ENCODE results near the gene PTPN1. TPM values are rescaled to one million over a fixed set of nuclear protein-coding genes. Genes with fewer than 3 reads are reported as not detected.

Gene PTPN1
- polyA plus RNA-seq, 1 donor (not counting 4 experiments of a cell fraction or from before 2014, with no cell fraction given), result 61.6 TPM

GRCh38 chr20:50482396-50482981 lies 27.7 kb upstream of the PTPN1 start:
- Histone ChIP-seq H3K9me3 (ENCODE audit: control insufficient read depth, low read depth, low read length) (no peaks in the 10 kb centered on the region), H3K27ac (ENCODE audit: control insufficient read depth, insufficient read depth, low read length) (no peak overlapping the region), H3K79me2 (ENCODE audit: control insufficient read depth, insufficient read depth, low read length) (no peaks in the 10 kb centered on the region), H3K36me3 (ENCODE audit: control insufficient read depth in 2 of 2, extremely low read depth in 1 of 2, insufficient read depth in 2 of 2, low read length in 2 of 2) (no peaks in the 10 kb centered on the region), H3K4me1 (ENCODE audit: control insufficient read depth, extremely low read depth, insufficient read depth, low read length) (peaks cover 17% of the 10 kb centered on the region), H4K20me1 (ENCODE audit: control insufficient read depth, extremely low read depth, insufficient read depth, low read length) (no peaks in the 10 kb centered on the region), H3K4me2 (ENCODE audit: control insufficient read depth, extremely low read depth, insufficient read depth, low read depth, low read length) (no peak overlapping the region), H3K27me3 (ENCODE audit: control insufficient read depth, extremely low read depth, insufficient read depth, low read length) (no peaks in the 10 kb centered on the region), H3K4me3 (ENCODE audit: control insufficient read depth in 2 of 3, extremely low read depth in 1 of 3, insufficient read depth in 2 of 3, low read depth in 1 of 3, low read length in 3 of 3) (no peak overlapping the region), H3K9me1 (ENCODE audit: control insufficient read depth, extremely low read depth, insufficient read depth, low read length) (no peaks in the 10 kb centered on the region), H2AFZ (ENCODE audit: control insufficient read depth, low read length) (no peak overlapping the region), H3K9ac (ENCODE audit: control insufficient read depth, extremely low read depth, insufficient read depth, low read length) (no peak overlapping the region)
- dilution Hi-C loops (cut with MboI; ENCODE audit: extremely low pct_ligation_motif_present, low sequenced_read_pairs), result no loop called here
- FAIRE-seq (no peak), DNase-seq (ENCODE audit: low read depth, low spot score) (no peak)
- TF ChIP-seq CTCF (optimal IDR thresholded peaks at IDR 0.05 in 1 of 3, IDR thresholded peaks at IDR 0.05 in 1 of 3, conservative IDR thresholded peaks at IDR 0.05 in 1 of 3; ENCODE audit: extremely low read depth in 1 of 3, insufficient read depth in 2 of 3, low read length in 3 of 3), result no peak
- no peak for TF ChIP-seq EZH2 (IDR thresholded peaks at IDR 0.05; ENCODE audit: low read length)

- FAIRE-seq (no peak), DNase-seq (ENCODE audit: low read depth, low spot score) (no peak)
- peak overlapping the region; percentile 71 for H2AFZ ChIP-seq (ENCODE audit: control insufficient read depth, low read length)
- no peaks in the 10 kb centered on the region for H4K20me1 ChIP-seq (ENCODE audit: control insufficient read depth, extremely low read depth, insufficient read depth, low read length)
- H3K36me3 ChIP-seq (ENCODE audit: control insufficient read depth in 2 of 2, extremely low read depth in 1 of 2, insufficient read depth in 2 of 2, low read length in 2 of 2), result no peaks in the 10 kb centered on the region
- no peaks in the 10 kb centered on the region for H3K27me3 ChIP-seq (ENCODE audit: control insufficient read depth, extremely low read depth, insufficient read depth, low read length)
- H3K79me2 ChIP-seq (ENCODE audit: control insufficient read depth, insufficient read depth, low read length), result no peaks in the 10 kb centered on the region
- peaks cover 12% of the 10 kb centered on the region for H3K4me1 ChIP-seq (ENCODE audit: control insufficient read depth, extremely low read depth, insufficient read depth, low read length)
- dilution Hi-C loops (cut with MboI; ENCODE audit: extremely low pct_ligation_motif_present, low sequenced_read_pairs), result no loop called here
- peak overlapping the region; percentile 59 for H3K9ac ChIP-seq (ENCODE audit: control insufficient read depth, extremely low read depth, insufficient read depth, low read length)
- peak overlapping the region; percentile 77 for H3K4me2 ChIP-seq (ENCODE audit: control insufficient read depth, extremely low read depth, insufficient read depth, low read depth, low read length)
- TF ChIP-seq CTCF (optimal IDR thresholded peaks at IDR 0.05 in 1 of 3, IDR thresholded peaks at IDR 0.05 in 1 of 3, conservative IDR thresholded peaks at IDR 0.05 in 1 of 3; ENCODE audit: extremely low read depth in 1 of 3, insufficient read depth in 2 of 3, low read length in 3 of 3) (peak; percentile 21 to 46 (median 39)), EZH2 (IDR thresholded peaks at IDR 0.05; ENCODE audit: low read length) (no peak)
- H3K9me1 ChIP-seq (ENCODE audit: control insufficient read depth, extremely low read depth, insufficient read depth, low read length), result no peaks in the 10 kb centered on the region
- H3K9me3 ChIP-seq (ENCODE audit: control insufficient read depth, low read depth, low read length), result no peaks in the 10 kb centered on the region
- H3K27ac ChIP-seq (ENCODE audit: control insufficient read depth, insufficient read depth, low read length), result peak overlapping the region; percentile 60
- peak overlapping the region in 2 of 3 experiments; percentile 29 to 71 for H3K4me3 ChIP-seq (ENCODE audit: control insufficient read depth in 2 of 3, extremely low read depth in 1 of 3, insufficient read depth in 2 of 3, low read depth in 1 of 3, low read length in 3 of 3)
Measured at GRCh38 chr20:50484271-50484976, 25.8 kb upstream of the PTPN1 start.

Data from keratinocyte (primary cell).